GM12873 (cell line): ENCODE results near the gene KBTBD13.
A peak's percentile ranks its signal among the peaks of the same experiment; 100 is the strongest.

ENCODE experiments used
- CTCF ChIP-seq: IDR thresholded peaks from 2 replicates; pipeline ENCODE4 v1.5.1; 2012; ENCODE audit warnings: low read depth, mild to moderate bottlenecking, moderate library complexity, low read length, control low read depth; ENCODE audit not compliant: insufficient read depth; ENCODE audit errors: missing control alignments

Gene KBTBD13

GRCh38 chr15:65082303-65082953 lies 5.9 kb downstream of the KBTBD13 start:
- TF ChIP-seq CTCF, result no peak

- TF ChIP-seq CTCF, result no peak
Measured at GRCh38 chr15:65083262-65083701, 6.7 kb downstream of the KBTBD13 start.

GRCh38 chr15:65084500-65085206 lies 8.1 kb downstream of the KBTBD13 start:
- no peak for TF ChIP-seq CTCF

- no peak for TF ChIP-seq CTCF
Measured at GRCh38 chr15:65085207-65085753, 8.7 kb downstream of the KBTBD13 start.

- peak; percentile 56 for TF ChIP-seq CTCF
Measured at GRCh38 chr15:65085990-65086679, 9.6 kb downstream of the KBTBD13 start.

- TF ChIP-seq CTCF, result peak; percentile 41
Measured at GRCh38 chr15:65086680-65087111, 10.2 kb downstream of the KBTBD13 start.

- no peak for TF ChIP-seq CTCF
Measured at GRCh38 chr15:65087411-65087810, 10.9 kb downstream of the KBTBD13 start.
